ENCODE results near the gene ARHGEF1.

Gene ARHGEF1

DNA sequence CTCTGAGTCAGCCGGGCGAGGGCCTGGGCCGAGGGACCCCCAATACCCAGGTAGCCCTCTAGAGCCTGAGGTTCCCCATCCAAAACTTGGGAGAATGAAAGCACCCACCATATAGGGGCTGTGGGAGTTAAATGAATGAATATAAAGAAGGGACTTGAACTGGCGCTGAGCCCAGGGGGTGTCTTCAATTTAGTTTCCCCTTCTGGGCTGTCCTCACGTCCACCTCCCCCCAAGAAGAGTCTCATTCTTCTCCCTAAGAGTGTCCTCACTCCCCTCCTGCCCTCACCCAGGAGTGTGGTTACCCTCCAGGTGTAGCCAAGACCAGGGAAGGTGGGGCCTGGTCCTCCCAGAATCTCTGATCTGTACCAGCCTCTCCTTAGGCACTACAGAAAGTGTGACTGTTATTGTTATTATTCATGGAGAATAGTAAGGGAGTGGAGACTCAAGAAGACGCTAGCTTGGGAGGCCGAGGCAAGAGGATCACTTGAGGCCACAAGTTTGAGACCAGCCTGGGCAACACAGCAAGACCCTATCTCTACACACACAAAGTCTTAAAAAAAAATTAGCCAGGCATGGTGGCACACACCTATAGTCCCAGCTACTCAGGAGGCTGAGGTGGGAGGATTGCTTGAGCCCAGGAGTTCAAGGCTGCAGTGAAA is 3.2 kb upstream of the ARHGEF1 start:
- Histone ChIP-seq H2AFZ (ENCODE audit: low read length) (no peak overlapping the region), H3K9me3 (ENCODE audit: insufficient read depth, low read depth, low read length) (no peaks in the 10 kb centered on the region), H3K4me3 (ENCODE audit: low read length, poor library complexity, severe bottlenecking) (no peak overlapping the region), H3F3A (ENCODE audit: low read depth) (peaks cover 16% of the 10 kb centered on the region), H4K20me1 (ENCODE audit: insufficient read depth, low read length, poor library complexity, severe bottlenecking) (peaks cover 5% of the 10 kb centered on the region), H3K9me2 (replicated peaks; ENCODE audit: low read depth, low read length) (no peaks in the 10 kb centered on the region), H3K4me2 (ENCODE audit: low read depth, low read length, poor library complexity, severe bottlenecking) (peak overlapping the region; percentile 89), H3K4me1 (ENCODE audit: insufficient read depth, low read length, poor library complexity, severe bottlenecking) (peaks cover 35% of the 10 kb centered on the region), H3K9ac (ENCODE audit: low read depth, low read length, poor library complexity, severe bottlenecking) (peak overlapping the region; percentile 35), H3K79me2 (ENCODE audit: insufficient read depth, low read length) (peaks cover 42% of the 10 kb centered on the region), H3K27me3 (ENCODE audit: insufficient read depth, low read length, poor library complexity, severe bottlenecking) (no peaks in the 10 kb centered on the region), H3K36me3 (ENCODE audit: insufficient read depth, low read length) (no peaks in the 10 kb centered on the region)
- TF ChIP-seq, protein P1, sequence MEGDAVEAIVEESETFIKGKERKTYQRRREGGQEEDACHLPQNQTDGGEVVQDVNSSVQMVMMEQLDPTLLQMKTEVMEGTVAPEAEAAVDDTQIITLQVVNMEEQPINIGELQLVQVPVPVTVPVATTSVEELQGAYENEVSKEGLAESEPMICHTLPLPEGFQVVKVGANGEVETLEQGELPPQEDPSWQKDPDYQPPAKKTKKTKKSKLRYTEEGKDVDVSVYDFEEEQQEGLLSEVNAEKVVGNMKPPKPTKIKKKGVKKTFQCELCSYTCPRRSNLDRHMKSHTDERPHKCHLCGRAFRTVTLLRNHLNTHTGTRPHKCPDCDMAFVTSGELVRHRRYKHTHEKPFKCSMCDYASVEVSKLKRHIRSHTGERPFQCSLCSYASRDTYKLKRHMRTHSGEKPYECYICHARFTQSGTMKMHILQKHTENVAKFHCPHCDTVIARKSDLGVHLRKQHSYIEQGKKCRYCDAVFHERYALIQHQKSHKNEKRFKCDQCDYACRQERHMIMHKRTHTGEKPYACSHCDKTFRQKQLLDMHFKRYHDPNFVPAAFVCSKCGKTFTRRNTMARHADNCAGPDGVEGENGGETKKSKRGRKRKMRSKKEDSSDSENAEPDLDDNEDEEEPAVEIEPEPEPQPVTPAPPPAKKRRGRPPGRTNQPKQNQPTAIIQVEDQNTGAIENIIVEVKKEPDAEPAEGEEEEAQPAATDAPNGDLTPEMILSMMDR (conservative IDR thresholded peaks at IDR 0.05; ENCODE audit: low read length) = no peak
- TF ChIP-seq EZH2phosphoT487 (IDR thresholded peaks at IDR 0.05; ENCODE audit: borderline replicate concordance) = no peak

DNA sequence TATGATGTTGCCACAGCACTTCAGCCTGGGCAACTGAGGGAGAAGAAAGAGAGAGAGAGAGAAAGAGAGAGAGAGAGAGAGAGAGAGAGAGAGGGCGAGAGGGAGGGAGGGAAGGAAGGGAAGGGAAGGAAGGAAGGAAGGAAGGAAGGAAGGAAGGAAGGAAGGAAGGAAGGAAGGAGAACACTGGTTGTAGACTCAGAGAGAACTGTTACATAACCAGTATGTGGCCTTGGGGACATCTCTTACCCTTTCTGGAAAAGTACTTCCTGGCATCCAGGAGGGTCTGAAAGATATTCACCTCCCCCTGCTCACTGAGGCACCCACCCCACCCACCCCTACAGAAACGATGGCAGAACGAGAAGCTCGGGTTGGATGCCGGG is 2.7 kb upstream of the ARHGEF1 start:
- Histone ChIP-seq H4K20me1 (ENCODE audit: insufficient read depth, low read length, poor library complexity, severe bottlenecking) (peaks cover 10% of the 10 kb centered on the region), H3K9me2 (replicated peaks; ENCODE audit: low read depth, low read length) (no peaks in the 10 kb centered on the region), H3K27me3 (ENCODE audit: insufficient read depth, low read length, poor library complexity, severe bottlenecking) (no peaks in the 10 kb centered on the region), H3K4me1 (ENCODE audit: insufficient read depth, low read length, poor library complexity, severe bottlenecking) (peaks cover 39% of the 10 kb centered on the region), H3K4me2 (ENCODE audit: low read depth, low read length, poor library complexity, severe bottlenecking) (no peak overlapping the region), H3K4me3 (ENCODE audit: low read length, poor library complexity, severe bottlenecking) (no peak overlapping the region), H3K36me3 (ENCODE audit: insufficient read depth, low read length) (no peaks in the 10 kb centered on the region), H3F3A (ENCODE audit: low read depth) (peaks cover 16% of the 10 kb centered on the region), H2AFZ (ENCODE audit: low read length) (no peak overlapping the region), H3K9me3 (ENCODE audit: insufficient read depth, low read depth, low read length) (no peaks in the 10 kb centered on the region), H3K79me2 (ENCODE audit: insufficient read depth, low read length) (peaks cover 47% of the 10 kb centered on the region), H3K9ac (ENCODE audit: low read depth, low read length, poor library complexity, severe bottlenecking) (no peak overlapping the region)
- TF ChIP-seq, protein P1 (conservative IDR thresholded peaks at IDR 0.05; ENCODE audit: low read length) = no peak
- TF ChIP-seq EZH2phosphoT487 (IDR thresholded peaks at IDR 0.05; ENCODE audit: borderline replicate concordance) = no peak

GRCh38 chr19:41883463-41883820 is 458 bp downstream of the ARHGEF1 start:
- TF ChIP-seq EZH2phosphoT487 (IDR thresholded peaks at IDR 0.05; ENCODE audit: borderline replicate concordance) = no peak
- TF ChIP-seq, protein P1 (conservative IDR thresholded peaks at IDR 0.05; ENCODE audit: low read length) = no peak
- peaks cover 9% of the 10 kb centered on the region for H3F3A ChIP-seq (ENCODE audit: low read depth)
- peaks cover 66% of the 10 kb centered on the region for H3K79me2 ChIP-seq (ENCODE audit: insufficient read depth, low read length)
- no peaks in the 10 kb centered on the region for H3K9me2 ChIP-seq (replicated peaks; ENCODE audit: low read depth, low read length)
- H4K20me1 ChIP-seq (ENCODE audit: insufficient read depth, low read length, poor library complexity, severe bottlenecking) = peaks cover 26% of the 10 kb centered on the region
- H2AFZ ChIP-seq (ENCODE audit: low read length) = no peak overlapping the region
- peak overlapping the region; percentile 98 for H3K4me3 ChIP-seq (ENCODE audit: low read length, poor library complexity, severe bottlenecking)
- no peaks in the 10 kb centered on the region for H3K9me3 ChIP-seq (ENCODE audit: insufficient read depth, low read depth, low read length)
- no peaks in the 10 kb centered on the region for H3K36me3 ChIP-seq (ENCODE audit: insufficient read depth, low read length)
- H3K4me2 ChIP-seq (ENCODE audit: low read depth, low read length, poor library complexity, severe bottlenecking) = peak overlapping the region; percentile 86
- H3K9ac ChIP-seq (ENCODE audit: low read depth, low read length, poor library complexity, severe bottlenecking) = peak overlapping the region; percentile 90
- H3K4me1 ChIP-seq (ENCODE audit: insufficient read depth, low read length, poor library complexity, severe bottlenecking) = peaks cover 37% of the 10 kb centered on the region
- H3K27me3 ChIP-seq (ENCODE audit: insufficient read depth, low read length, poor library complexity, severe bottlenecking) = no peaks in the 10 kb centered on the region
